Pancreas (tissue), 10 donors: ENCODE data around the gene MARS1. TPM values are rescaled to one million over a fixed set of nuclear protein-coding genes. Genes with fewer than 3 reads are reported as not detected.
A peak's percentile ranks its signal among the peaks of the same experiment; 100 is the strongest.
"Not testable (repeated sequence)": the region's sequence is repeated elsewhere in the genome, so short reads cannot be mapped to it uniquely, and the experiment has no call there.

Experiments used
- ATAC-seq, 4 donors: fragments of 200-7000 bp; cut with Tn5 transposase; one replicate each; pipeline versions ENCODE4 v1.8.0 to v1.9.1; 2020; ENCODE audit warnings: mild to moderate bottlenecking in 4 of 4, moderate library complexity in 4 of 4
- DNase-seq, 6 donors: peaks; one replicate each; pipeline ENCODE4 v3.0.0-alpha.2; 2020
- FAIRE-seq: peaks from 2 replicates; lab custom pipeline; 2012; peaks lifted over from hg19 to GRCh38; lab: Jason Lieb, UNC
- H3K27ac ChIP-seq, 4 donors: fragments of 200-600 bp; sonication (generic); 1 replicate in 3 of 4; 2 replicates in 1 of 4; pipeline versions ENCODE4 v1.5.0 to v1.8.0; 2020
- H3K27me3 ChIP-seq, 4 donors: fragments of 200-600 bp; one replicate each; pipeline ENCODE4 v1.8.0; 2021
- H3K36me3 ChIP-seq, 3 donors: fragments of 200-600 bp; sonication (generic) in 1 of 3; one replicate each; pipeline versions ENCODE4 v1.5.0 to v1.8.0; 2020 to 2021
- H3K4me1 ChIP-seq, 3 donors: fragments of 200-600 bp; one replicate each; pipeline ENCODE4 v1.8.0; 2021
- H3K4me3 ChIP-seq, 4 donors: fragments of 200-600 bp; sonication (generic) in 2 of 4; one replicate each; pipeline versions ENCODE4 v1.5.0 to v1.8.0; 2020 to 2021
- H3K9me3 ChIP-seq, 4 donors: fragments of 200-600 bp; one replicate each; pipeline ENCODE4 v1.8.0; 2021
- WGBS, 2 donors: extraction: QIAGEN DNeasy Blood & Tissue Kit; methylation state at CpG; one replicate each; pipeline ENCODE4 v1.1.7; 2013; 5-methylcytosine and 5-hydroxymethylcytosine counted together
- intact Hi-C, 3 donors: fragments of 100-400 bp; cut with DNase I; formaldehyde crosslinking; loops; one replicate each; pipeline versions ENCODE4 v1.11.1 to v1.14.2; 2022
- polyA plus RNA-seq, 2 donors: library from polyadenylated mRNA; stranded (reverse); fragments of 200-250 nt; gene quantifications; one replicate each; pipeline ENCODE4 v1.2.3, GENCODE V29; 2013
- total RNA-seq, 6 donors: library from RNA; stranded (reverse); fragmentation: NEBNext Ultra II Directional in 4 of 6; extraction: Animal tissue kit (Norgen Biotek cat#: 25700) in 4 of 6; gene quantifications; one replicate each; pipeline versions ENCODE4 v1.2.1 to v1.2.4, GENCODE V29; 2021 to 2023
- TF ChIP-seq, protein P1 (sequence below), 4 donors: fragments of 200-600 bp; sonication (generic) in 3 of 4; IDR thresholded peaks; one replicate each; pipeline versions ENCODE4 v1.5.0 to v1.8.0; 2021; ENCODE audit warnings: antibody characterized with exemption in 4 of 4
- donor health status: healthy with polysubstance abuse.
- donor health status: DM: no; HTN: no; CAD: no; lungs with moderate emphysema.
- donor health status: DM: no; HTN: no; CAD: no.
- donor health status: control.
- donor health status: control.
- donor health status: Bipolar disorder and iron deficiency.
- donor health status: DM: yes; HTN: yes; CAD: no.
- donor health status: DM: no; HTN: no; CAD: no.
- donor health status: DM: no; HTN: no; CAD: no.
- donor health status: DM: yes; HTN: yes; CAD: no.

The MARS1 gene
- total RNA-seq: 100 to 1,000 TPM in 1 of 6 donors, 10 to 100 TPM in 5; 33.4 to 210 (median 80.7) TPM
- polyA plus RNA-seq: 10 to 100 TPM; 87.5 to 90.6 TPM

- Histone ChIP-seq H3K27ac (peak within 1 kb of the TSS in 3 of 4 donors; percentile 6 to 50 (median 24)), H3K27me3 (no peaks in the 10 kb centered on the region), H3K9me3 (no peaks in the 10 kb centered on the region), H3K4me1 (peaks cover 0 to 10% (median 0%) of the 10 kb centered on the region in 3 donors), H3K4me3 (peak within 1 kb of the TSS; percentile 53 to 93 (median 82)), H3K36me3 (peaks cover 0 to 21% (median 13%) of the 10 kb centered on the region in 3 donors)
- 7 to 9% methylated on average over 42 to 47 of the region's 47 CpGs for WGBS, 2 donors
- peak; percentile 98 to 100 (median 99) for ATAC-seq
- FAIRE-seq: peak; percentile 85
- DNase-seq: peak; percentile 89 to 95 (median 94)
- TF ChIP-seq, protein P1, sequence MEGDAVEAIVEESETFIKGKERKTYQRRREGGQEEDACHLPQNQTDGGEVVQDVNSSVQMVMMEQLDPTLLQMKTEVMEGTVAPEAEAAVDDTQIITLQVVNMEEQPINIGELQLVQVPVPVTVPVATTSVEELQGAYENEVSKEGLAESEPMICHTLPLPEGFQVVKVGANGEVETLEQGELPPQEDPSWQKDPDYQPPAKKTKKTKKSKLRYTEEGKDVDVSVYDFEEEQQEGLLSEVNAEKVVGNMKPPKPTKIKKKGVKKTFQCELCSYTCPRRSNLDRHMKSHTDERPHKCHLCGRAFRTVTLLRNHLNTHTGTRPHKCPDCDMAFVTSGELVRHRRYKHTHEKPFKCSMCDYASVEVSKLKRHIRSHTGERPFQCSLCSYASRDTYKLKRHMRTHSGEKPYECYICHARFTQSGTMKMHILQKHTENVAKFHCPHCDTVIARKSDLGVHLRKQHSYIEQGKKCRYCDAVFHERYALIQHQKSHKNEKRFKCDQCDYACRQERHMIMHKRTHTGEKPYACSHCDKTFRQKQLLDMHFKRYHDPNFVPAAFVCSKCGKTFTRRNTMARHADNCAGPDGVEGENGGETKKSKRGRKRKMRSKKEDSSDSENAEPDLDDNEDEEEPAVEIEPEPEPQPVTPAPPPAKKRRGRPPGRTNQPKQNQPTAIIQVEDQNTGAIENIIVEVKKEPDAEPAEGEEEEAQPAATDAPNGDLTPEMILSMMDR (IDR thresholded peaks at IDR 0.05): no peak
- intact Hi-C loops: no loop called here
Observed at GRCh38 chr12:57487597-57488401, at the start of gene MARS1. TSS of gene MARS1 (plus strand) at chr12:57488068. CDS start at chr12:57488091, 23 bp downstream.

DNA sequence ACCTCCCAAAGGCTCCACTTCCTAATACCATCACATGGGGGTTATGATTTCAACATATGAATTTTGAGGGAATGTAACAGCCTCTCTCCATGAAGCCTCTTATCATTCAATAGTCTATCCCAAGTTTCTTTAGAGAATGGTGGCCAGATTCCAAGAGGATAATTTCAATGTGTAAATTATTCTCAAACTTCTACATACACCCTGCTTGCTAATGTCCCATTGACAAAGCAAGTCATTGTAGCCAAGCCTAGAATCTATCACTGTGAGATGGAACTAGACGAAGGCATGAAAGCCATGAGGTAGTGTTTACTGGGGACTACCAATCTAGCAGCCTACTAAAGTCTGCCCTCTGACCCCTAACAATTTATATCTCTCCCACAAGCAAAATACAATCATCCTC lies 49.5 kb upstream of the MARS1 start:
- ATAC-seq (no peak), FAIRE-seq (no peak), DNase-seq (no peak)
- Histone ChIP-seq H3K4me1 (no peaks in the 10 kb centered on the region), H3K9me3 (no peaks in the 10 kb centered on the region), H3K27me3 (no peaks in the 10 kb centered on the region), H3K4me3 (no peak overlapping the region), H3K36me3 (no peaks in the 10 kb centered on the region), H3K27ac (no peak overlapping the region)
- intact Hi-C loops: no loop called here
- 60 to 72% methylated on average over 1 of the region's 1 CpG for WGBS, 2 donors
- TF ChIP-seq, protein P1 (IDR thresholded peaks at IDR 0.05): no peak

DNA sequence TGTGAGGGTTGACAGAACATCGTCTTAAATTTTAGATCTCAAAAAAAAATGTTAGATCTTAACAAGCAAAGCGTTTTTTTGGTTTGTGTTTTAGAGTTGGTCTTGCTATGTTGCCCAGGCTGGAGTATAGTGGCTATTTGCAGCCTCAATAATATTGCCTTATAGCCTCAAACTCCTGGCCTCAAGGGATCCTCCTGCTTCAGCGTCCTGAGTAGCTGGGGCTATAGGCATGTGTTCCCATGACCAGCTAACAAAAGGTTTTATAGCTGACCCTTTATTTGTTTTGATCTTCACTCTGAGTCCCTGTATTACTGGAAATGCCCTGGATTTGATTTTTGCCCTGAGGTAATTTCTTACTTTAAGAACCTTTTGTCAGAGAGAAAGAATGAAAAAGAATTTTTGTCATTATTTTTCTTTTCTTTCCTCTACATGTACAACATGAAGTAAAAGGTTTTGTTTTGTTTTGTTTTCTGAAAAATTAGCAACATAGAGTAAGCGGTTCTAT lies 48.1 kb upstream of the MARS1 start:
- H3K9me3 ChIP-seq: no peaks in the 10 kb centered on the region
- 66 to 72% methylated on average over 4 of the region's 4 CpGs for WGBS, 2 donors
- TF ChIP-seq, protein P1 (IDR thresholded peaks at IDR 0.05): no peak
- intact Hi-C loops: no loop called here
- H3K4me3 ChIP-seq: no peak overlapping the region
- H3K27ac ChIP-seq: no peak overlapping the region
- DNase-seq (no peak), FAIRE-seq (no peak), ATAC-seq (no peak)
- H3K36me3 ChIP-seq: no peaks in the 10 kb centered on the region
- H3K27me3 ChIP-seq: no peaks in the 10 kb centered on the region
- H3K4me1 ChIP-seq: no peaks in the 10 kb centered on the region

DNA sequence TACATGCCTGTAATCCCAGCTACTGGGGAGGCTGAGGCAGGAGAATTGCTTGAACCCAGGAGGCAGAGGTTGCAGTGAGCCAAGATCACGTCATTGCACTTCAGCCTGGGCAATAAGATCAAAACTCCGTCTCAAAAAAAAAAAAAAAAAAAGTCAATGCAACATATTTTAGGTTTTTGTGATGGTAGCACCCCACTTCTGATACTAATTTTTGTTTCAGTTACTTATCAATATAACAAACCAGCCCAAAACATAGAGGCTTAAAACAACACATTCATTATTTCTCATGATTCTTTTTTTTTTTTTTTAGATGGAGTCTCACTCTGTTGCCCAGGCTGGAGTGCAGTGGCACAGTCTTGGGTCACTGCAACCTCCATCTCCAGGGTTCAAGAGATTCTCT lies 46.5 kb upstream of the MARS1 start:
- H3K9me3 ChIP-seq, ATAC-seq, H3K36me3 ChIP-seq, H3K4me1 ChIP-seq, H3K27me3 ChIP-seq, intact Hi-C loops, H3K4me3 ChIP-seq, DNase-seq, FAIRE-seq, H3K27ac ChIP-seq: not testable (repeated sequence)
- WGBS, 2 donors: 79 to 80% methylated on average over 2 of the region's 2 CpGs

DNA sequence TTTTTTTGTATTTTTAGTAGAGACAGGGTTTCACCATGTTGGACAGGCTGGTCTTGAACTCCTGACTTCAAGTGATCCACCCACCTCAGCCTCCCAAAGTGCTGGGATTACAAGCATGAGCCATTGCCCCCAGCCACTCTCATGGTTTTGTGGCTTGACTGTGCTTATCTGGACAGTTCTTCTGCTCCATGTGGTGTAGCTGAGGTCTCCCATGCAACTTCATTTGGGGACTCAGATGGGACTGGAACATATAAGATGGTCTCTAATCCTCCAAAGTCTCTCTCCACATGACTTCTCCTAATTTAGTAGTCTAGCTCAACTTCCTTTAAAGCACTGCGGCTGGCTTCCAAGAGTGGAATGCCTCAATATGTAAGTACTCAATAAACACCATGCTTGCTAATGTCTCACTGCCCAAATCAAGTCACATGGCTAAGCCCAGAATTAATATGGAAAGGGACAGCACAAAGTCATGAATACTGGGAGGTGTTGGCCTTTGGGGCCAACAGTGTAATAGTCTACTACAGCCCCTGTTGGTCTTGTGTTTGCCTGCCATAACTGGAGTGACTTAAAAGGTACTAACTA lies 45.9 kb upstream of the MARS1 start:
- TF ChIP-seq, protein P1 (IDR thresholded peaks at IDR 0.05): no peak
- H3K36me3 ChIP-seq: no peaks in the 10 kb centered on the region
- H3K9me3 ChIP-seq: no peaks in the 10 kb centered on the region
- FAIRE-seq (no peak), DNase-seq (no peak), ATAC-seq (no peak)
- H3K4me3 ChIP-seq: no peak overlapping the region
- 45 to 95% methylated on average over 1 of the region's 1 CpG for WGBS, 2 donors
- intact Hi-C loops: no loop called here
- no peaks in the 10 kb centered on the region for H3K27me3 ChIP-seq
- no peak overlapping the region for H3K27ac ChIP-seq
- no peaks in the 10 kb centered on the region for H3K4me1 ChIP-seq

GRCh38 chr12:57444337-57444736 lies 43.5 kb upstream of the MARS1 start:
- H3K27me3 ChIP-seq, H3K4me3 ChIP-seq, H3K9me3 ChIP-seq, DNase-seq, intact Hi-C loops, H3K27ac ChIP-seq, H3K4me1 ChIP-seq, ATAC-seq, H3K36me3 ChIP-seq, FAIRE-seq: not testable (repeated sequence)
- 68 to 73% methylated on average over 6 of the region's 6 CpGs for WGBS, 2 donors
